ENCODE results near the gene TICRR. TPM values are rescaled to one million over a fixed set of nuclear protein-coding genes. Genes with fewer than 3 reads are reported as not detected.

The TICRR gene
- total and polyA plus RNA-seq, 2 of the 13 experiments (the other 11 are each of a cell fraction or from before 2014, with no cell fraction given), result 4.1 to 14.3 TPM

DNA sequence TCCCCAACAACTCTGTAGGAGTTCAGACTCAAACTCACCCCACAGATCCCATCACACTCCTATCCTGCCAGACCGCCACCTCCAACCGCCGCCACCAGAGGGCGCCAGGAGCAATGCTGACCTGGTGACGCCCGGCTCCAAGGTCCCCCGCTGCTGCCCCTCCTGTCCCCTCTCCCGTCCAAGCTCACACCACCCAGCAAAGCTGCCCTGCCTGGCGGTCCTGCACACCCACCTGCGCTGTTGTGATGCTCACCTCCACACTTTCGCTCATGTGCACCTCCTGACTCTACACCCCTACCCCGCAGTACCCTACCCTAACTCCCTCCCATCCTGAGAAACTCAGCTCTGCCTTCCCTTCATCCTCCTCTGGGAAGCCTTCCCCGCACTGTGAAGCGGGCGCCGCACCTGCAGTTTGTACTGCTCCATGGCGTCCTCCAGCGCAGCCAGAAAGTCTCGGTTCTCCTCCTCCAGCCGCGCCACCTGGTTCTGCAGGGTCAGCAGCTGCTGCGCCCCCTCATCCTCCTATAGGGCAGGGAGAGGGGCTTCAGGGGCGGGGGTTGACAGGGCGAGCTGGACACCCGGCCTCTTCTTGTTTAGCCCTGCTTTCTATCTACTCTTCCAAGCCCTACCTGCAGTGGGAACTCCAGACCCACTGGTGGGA is 72.1 kb downstream of the TICRR start (continued):
- TF ChIP-seq, protein P1, sequence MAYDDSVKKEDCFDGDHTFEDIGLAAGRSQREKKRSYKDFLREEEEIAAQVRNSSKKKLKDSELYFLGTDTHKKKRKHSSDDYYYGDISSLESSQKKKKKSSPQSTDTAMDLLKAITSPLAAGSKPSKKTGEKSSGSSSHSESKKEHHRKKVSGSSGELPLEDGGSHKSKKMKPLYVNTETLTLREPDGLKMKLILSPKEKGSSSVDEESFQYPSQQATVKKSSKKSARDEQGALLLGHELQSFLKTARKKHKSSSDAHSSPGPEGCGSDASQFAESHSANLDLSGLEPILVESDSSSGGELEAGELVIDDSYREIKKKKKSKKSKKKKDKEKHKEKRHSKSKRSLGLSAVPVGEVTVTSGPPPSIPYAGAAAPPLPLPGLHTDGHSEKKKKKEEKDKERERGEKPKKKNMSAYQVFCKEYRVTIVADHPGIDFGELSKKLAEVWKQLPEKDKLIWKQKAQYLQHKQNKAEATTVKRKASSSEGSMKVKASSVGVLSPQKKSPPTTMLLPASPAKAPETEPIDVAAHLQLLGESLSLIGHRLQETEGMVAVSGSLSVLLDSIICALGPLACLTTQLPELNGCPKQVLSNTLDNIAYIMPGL (CRISPR knock-in tag; IDR thresholded peaks at IDR 0.05; ENCODE audit: borderline replicate concordance in 1 of 2, low read depth in 1 of 2), result 0 out of 4 replicates have a peak, but pooled peaks of 1 of the 2 experiments have one; percentile 41
- TF ChIP-seq KLF15 (CRISPR knock-in tag; IDR thresholded peaks at IDR 0.05; ENCODE audit: borderline replicate concordance) (no peak), NCOA2 (CRISPR knock-in tag; IDR thresholded peaks at IDR 0.05) (no peak), ZNF615 (CRISPR knock-in tag; IDR thresholded peaks at IDR 0.05; ENCODE audit: borderline replicate concordance) (no peak), HNF4G (IDR thresholded peaks at IDR 0.05; ENCODE audit: borderline replicate concordance, low read depth, low read length) (peak; percentile 19; the same call in 1 of the 2 replicates), HNF4G (CRISPR knock-in tag; IDR thresholded peaks at IDR 0.05; ENCODE audit: borderline replicate concordance, low read depth) (no peak), YY1 (IDR thresholded peaks at IDR 0.05; ENCODE audit: insufficient read depth, insufficient replicate concordance, low read depth, low read length) (peak; percentile 53), MBD4 (IDR thresholded peaks at IDR 0.05; ENCODE audit: borderline replicate concordance, low read length) (no peak), SRSF9 (IDR thresholded peaks at IDR 0.05; ENCODE audit: borderline replicate concordance, insufficient read depth, low read depth, low read length, poor library complexity, severe bottlenecking) (no peak), MAF1 (CRISPR knock-in tag; IDR thresholded peaks at IDR 0.05; ENCODE audit: borderline replicate concordance) (no peak), MTA1 (CRISPR knock-in tag; IDR thresholded peaks at IDR 0.05; ENCODE audit: borderline replicate concordance) (peak; percentile 45; the same call in 1 of the 2 replicates), KAT7 (CRISPR knock-in tag; IDR thresholded peaks at IDR 0.05; ENCODE audit: borderline replicate concordance) (no peak), ZSCAN29 (CRISPR knock-in tag; conservative IDR thresholded peaks at IDR 0.05) (no peak), DNMT1 (CRISPR knock-in tag; IDR thresholded peaks at IDR 0.05) (no peak), ZNF678 (CRISPR knock-in tag; IDR thresholded peaks at IDR 0.05) (no peak)
- TF ChIP-seq, protein P2, sequence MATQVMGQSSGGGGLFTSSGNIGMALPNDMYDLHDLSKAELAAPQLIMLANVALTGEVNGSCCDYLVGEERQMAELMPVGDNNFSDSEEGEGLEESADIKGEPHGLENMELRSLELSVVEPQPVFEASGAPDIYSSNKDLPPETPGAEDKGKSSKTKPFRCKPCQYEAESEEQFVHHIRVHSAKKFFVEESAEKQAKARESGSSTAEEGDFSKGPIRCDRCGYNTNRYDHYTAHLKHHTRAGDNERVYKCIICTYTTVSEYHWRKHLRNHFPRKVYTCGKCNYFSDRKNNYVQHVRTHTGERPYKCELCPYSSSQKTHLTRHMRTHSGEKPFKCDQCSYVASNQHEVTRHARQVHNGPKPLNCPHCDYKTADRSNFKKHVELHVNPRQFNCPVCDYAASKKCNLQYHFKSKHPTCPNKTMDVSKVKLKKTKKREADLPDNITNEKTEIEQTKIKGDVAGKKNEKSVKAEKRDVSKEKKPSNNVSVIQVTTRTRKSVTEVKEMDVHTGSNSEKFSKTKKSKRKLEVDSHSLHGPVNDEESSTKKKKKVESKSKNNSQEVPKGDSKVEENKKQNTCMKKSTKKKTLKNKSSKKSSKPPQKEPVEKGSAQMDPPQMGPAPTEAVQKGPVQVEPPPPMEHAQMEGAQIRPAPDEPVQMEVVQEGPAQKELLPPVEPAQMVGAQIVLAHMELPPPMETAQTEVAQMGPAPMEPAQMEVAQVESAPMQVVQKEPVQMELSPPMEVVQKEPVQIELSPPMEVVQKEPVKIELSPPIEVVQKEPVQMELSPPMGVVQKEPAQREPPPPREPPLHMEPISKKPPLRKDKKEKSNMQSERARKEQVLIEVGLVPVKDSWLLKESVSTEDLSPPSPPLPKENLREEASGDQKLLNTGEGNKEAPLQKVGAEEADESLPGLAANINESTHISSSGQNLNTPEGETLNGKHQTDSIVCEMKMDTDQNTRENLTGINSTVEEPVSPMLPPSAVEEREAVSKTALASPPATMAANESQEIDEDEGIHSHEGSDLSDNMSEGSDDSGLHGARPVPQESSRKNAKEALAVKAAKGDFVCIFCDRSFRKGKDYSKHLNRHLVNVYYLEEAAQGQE (IDR thresholded peaks at IDR 0.05; ENCODE audit: borderline replicate concordance in 1 of 2, low read depth in 1 of 2, low read length in 2 of 2), result no peak
- TF ChIP-seq, protein P3, sequence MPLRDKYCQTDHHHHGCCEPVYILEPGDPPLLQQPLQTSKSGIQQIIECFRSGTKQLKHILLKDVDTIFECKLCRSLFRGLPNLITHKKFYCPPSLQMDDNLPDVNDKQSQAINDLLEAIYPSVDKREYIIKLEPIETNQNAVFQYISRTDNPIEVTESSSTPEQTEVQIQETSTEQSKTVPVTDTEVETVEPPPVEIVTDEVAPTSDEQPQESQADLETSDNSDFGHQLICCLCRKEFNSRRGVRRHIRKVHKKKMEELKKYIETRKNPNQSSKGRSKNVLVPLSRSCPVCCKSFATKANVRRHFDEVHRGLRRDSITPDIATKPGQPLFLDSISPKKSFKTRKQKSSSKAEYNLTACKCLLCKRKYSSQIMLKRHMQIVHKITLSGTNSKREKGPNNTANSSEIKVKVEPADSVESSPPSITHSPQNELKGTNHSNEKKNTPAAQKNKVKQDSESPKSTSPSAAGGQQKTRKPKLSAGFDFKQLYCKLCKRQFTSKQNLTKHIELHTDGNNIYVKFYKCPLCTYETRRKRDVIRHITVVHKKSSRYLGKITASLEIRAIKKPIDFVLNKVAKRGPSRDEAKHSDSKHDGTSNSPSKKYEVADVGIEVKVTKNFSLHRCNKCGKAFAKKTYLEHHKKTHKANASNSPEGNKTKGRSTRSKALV (CRISPR knock-in tag; IDR thresholded peaks at IDR 0.05), result no peak
